Neural cell (in vitro differentiated cells): ENCODE results near the gene AKT3. TPM values are rescaled to one million over a fixed set of nuclear protein-coding genes. Genes with fewer than 3 reads are reported as not detected.
"Not testable (repeated sequence)": the region's sequence is repeated elsewhere in the genome, so short reads cannot be mapped to it uniquely, and the experiment has no call there.

Source experiments
- H2AFZ ChIP-seq: fragments of 200-600, 300-800 bp; sonication (generic), shearing (Covaris generic); 2 replicates; pipeline ENCODE4 v1.6.0; 2014; ENCODE audit warnings: low read depth, mild to moderate bottlenecking, antibody characterized with exemption, low read length, moderate library complexity
- H3F3A ChIP-seq: fragments of 200-600 bp; shearing (Covaris generic); 2 replicates; pipeline ENCODE4 v1.6.1; 2016; ENCODE audit warnings: mild to moderate bottlenecking, moderate library complexity, mixed read lengths, antibody characterized with exemption, low read length; ENCODE audit not compliant: insufficient read depth, poor library complexity, severe bottlenecking
- H3K27ac ChIP-seq: fragments of 200-600, 300-800 bp; sonication (generic), shearing (Covaris generic); 2 replicates; pipeline ENCODE4 v1.5.1; 2014; ENCODE audit warnings: mild to moderate bottlenecking, low read length, moderate library complexity
- H3K27me3 ChIP-seq: fragments of 300-800, 200-600 bp; sonication (generic), shearing (Covaris generic); 2 replicates; pipeline ENCODE4 v1.6.0; 2014; ENCODE audit warnings: mild to moderate bottlenecking, low read depth, low read length, moderate library complexity; ENCODE audit not compliant: insufficient read depth
- H3K36me3 ChIP-seq: fragments of 300-800, 200-600 bp; sonication (generic), shearing (Covaris generic); 2 replicates; pipeline ENCODE4 v1.5.1; 2014; ENCODE audit warnings: mild to moderate bottlenecking, antibody characterized with exemption, low read length, moderate library complexity; ENCODE audit not compliant: insufficient read depth
- H3K4me2 ChIP-seq: fragments of 300-800, 200-600 bp; sonication (generic), shearing (Covaris generic); 2 replicates; pipeline ENCODE4 v1.6.0; 2014; ENCODE audit warnings: mild to moderate bottlenecking, low read length
- H3K4me3 ChIP-seq: fragments of 300-800, 200-600 bp; sonication (generic), shearing (Covaris generic); 2 replicates; pipeline ENCODE4 v1.5.1; 2014; ENCODE audit warnings: mild to moderate bottlenecking, low read length, moderate library complexity
- H3K79me2 ChIP-seq: fragments of 200-600 bp; shearing (Covaris generic); replicated peaks from 2 replicates; pipeline ENCODE4 v1.6.0; 2014; ENCODE audit warnings: mild to moderate bottlenecking, low read length, moderate library complexity; ENCODE audit not compliant: insufficient read depth
- H3K9ac ChIP-seq: fragments of 300-800, 200-600 bp; sonication (generic), shearing (Covaris generic); 2 replicates; pipeline ENCODE4 v1.6.1; 2016; ENCODE audit warnings: mild to moderate bottlenecking, low read length, mixed read lengths
- H3K9me2 ChIP-seq: fragments of 200-600 bp; shearing (Covaris generic); 2 replicates; pipeline ENCODE4 v1.6.1; 2016; ENCODE audit warnings: mild to moderate bottlenecking, low read length, mixed read lengths; ENCODE audit not compliant: insufficient read depth
- H3K9me3 ChIP-seq: fragments of 200-600, 300-800 bp; sonication (generic), shearing (Covaris generic); 2 replicates; pipeline ENCODE4 v1.6.1; 2016; ENCODE audit warnings: mild to moderate bottlenecking, mixed run types, low read length, moderate library complexity, mixed read lengths
- H4K20me1 ChIP-seq: fragments of 200-600 bp; shearing (Covaris generic); 2 replicates; pipeline ENCODE4 v1.6.1; 2016; ENCODE audit warnings: mild to moderate bottlenecking, mixed run types; ENCODE audit not compliant: insufficient read depth
- CTCF ChIP-seq: fragments of 450-650 bp; IDR thresholded peaks from 2 replicates; pipeline ENCODE4 v1.5.1; 2014; ENCODE audit warnings: antibody characterized with exemption, mild to moderate bottlenecking, moderate library complexity; ENCODE audit not compliant: poor library complexity, severe bottlenecking
- EP300 ChIP-seq: fragments of 450-650 bp; conservative IDR thresholded peaks from 2 replicates; pipeline ENCODE4 v1.6.1; 2014; ENCODE audit warnings: antibody characterized with exemption, mild to moderate bottlenecking, moderate library complexity; ENCODE audit not compliant: poor library complexity, severe bottlenecking
- EZH2 ChIP-seq: fragments of 200-600, 300-800 bp; shearing (Covaris generic), sonication (generic); IDR thresholded peaks from 2 replicates; pipeline ENCODE4 v1.6.1; 2014; ENCODE audit warnings: antibody characterized with exemption, low read length, borderline replicate concordance, mild to moderate bottlenecking; ENCODE audit not compliant: insufficient read depth, poor library complexity, severe bottlenecking
- MXI1 ChIP-seq: fragments of 450-650 bp; conservative IDR thresholded peaks from 2 replicates; pipeline ENCODE4 v1.6.1; 2014; ENCODE audit warnings: antibody characterized with exemption, mild to moderate bottlenecking; ENCODE audit not compliant: poor library complexity, severe bottlenecking
- POLR2AphosphoS5 ChIP-seq: IDR thresholded peaks from 2 replicates; pipeline ENCODE4 v1.6.1; 2012
- RAD21 ChIP-seq: fragments of 450-650 bp; conservative IDR thresholded peaks from 2 replicates; pipeline ENCODE4 v1.6.1; 2014; ENCODE audit warnings: antibody characterized with exemption, mild to moderate bottlenecking, moderate library complexity
- REST ChIP-seq: IDR thresholded peaks from 2 replicates; pipeline ENCODE4 v1.6.1; 2012; ENCODE audit warnings: borderline replicate concordance
- SMC3 ChIP-seq: fragments of 450-650 bp; conservative IDR thresholded peaks from 2 replicates; pipeline ENCODE4 v1.6.1; 2014; ENCODE audit warnings: antibody characterized with exemption, mild to moderate bottlenecking, moderate library complexity; ENCODE audit not compliant: poor library complexity
- TAF1 ChIP-seq: IDR thresholded peaks from 2 replicates; pipeline ENCODE4 v1.6.1; 2012; ENCODE audit warnings: low read depth
- polyA plus RNA-seq: library from polyadenylated mRNA; depleted of rRNA; stranded (reverse); fragments of >200 nt; gene quantifications from 2 replicates; pipeline ENCODE4 v1.2.3, GENCODE V29; 2014

The AKT3 gene
- polyA plus RNA-seq, 1 donor from 2014 or later, result 46.0 TPM

GRCh38 chr1:243783714-243784113 is 66.3 kb downstream of the AKT3 start:
- Histone ChIP-seq H3K4me3 (no peak overlapping the region), H3K36me3 (no peaks in the 10 kb centered on the region), H3K79me2 (peaks cover 11% of the 10 kb centered on the region), H2AFZ (no peak overlapping the region), H3F3A (peaks cover 3% of the 10 kb centered on the region), H3K27me3 (no peaks in the 10 kb centered on the region), H3K9me3 (no peaks in the 10 kb centered on the region), H3K9ac (no peak overlapping the region), H3K27ac (no peak overlapping the region), H3K4me2 (no peak overlapping the region), H4K20me1 (no peaks in the 10 kb centered on the region), H3K9me2 (no peaks in the 10 kb centered on the region)
- TF ChIP-seq CTCF (no peak), SMC3 (no peak), EP300 (no peak), RAD21 (no peak), EZH2 (no peak), REST (no peak), TAF1 (no peak), MXI1 (no peak), POLR2AphosphoS5 (no peak)

GRCh38 chr1:243772361-243773050 is 77.5 kb downstream of the AKT3 start:
- H3K4me2 ChIP-seq, H3K4me3 ChIP-seq, H2AFZ ChIP-seq, H4K20me1 ChIP-seq, H3K36me3 ChIP-seq, H3K9ac ChIP-seq, H3F3A ChIP-seq, H3K27ac ChIP-seq, H3K27me3 ChIP-seq, H3K9me2 ChIP-seq, H3K9me3 ChIP-seq: not testable (repeated sequence)
- H3K79me2 ChIP-seq, result peaks cover 15% of the 10 kb centered on the region

GRCh38 chr1:243770860-243771259 is 79.2 kb downstream of the AKT3 start:
- no peak for TF ChIP-seq SMC3
- TF ChIP-seq CTCF, result no peak
- TF ChIP-seq EZH2, result no peak
- no peak for TF ChIP-seq POLR2AphosphoS5

More at GRCh38 chr1:243770860-243771259, 79.2 kb downstream of the AKT3 start:
- H3K9me2 ChIP-seq, result no peaks in the 10 kb centered on the region
- no peak overlapping the region for H3K4me2 ChIP-seq
- H2AFZ ChIP-seq, result no peak overlapping the region
- no peaks in the 10 kb centered on the region for H3K27me3 ChIP-seq
- H3K9ac ChIP-seq, result no peak overlapping the region
- no peaks in the 10 kb centered on the region for H3F3A ChIP-seq
- H3K27ac ChIP-seq, result no peak overlapping the region
- H3K4me3 ChIP-seq, result no peak overlapping the region
- H4K20me1 ChIP-seq, result no peaks in the 10 kb centered on the region
- peaks cover 5% of the 10 kb centered on the region for H3K79me2 ChIP-seq
- H3K36me3 ChIP-seq, result no peaks in the 10 kb centered on the region
- H3K9me3 ChIP-seq, result no peaks in the 10 kb centered on the region
